OCI-LY1 (cell line): ENCODE measurements around the gene ZNF467.

Experiments
- CTCF ChIP-seq: fragments of 200-600 bp; sonication (generic), shearing (Covaris generic); IDR thresholded peaks from 2 replicates; pipeline ENCODE4 v1.5.1; 2017; ENCODE audit warnings: mild to moderate bottlenecking, antibody characterized with exemption, low read length, moderate library complexity, mixed read lengths
- EZH2 ChIP-seq: fragments of 200-600 bp; sonication (generic), shearing (Covaris generic); IDR thresholded peaks from 2 replicates; pipeline ENCODE4 v1.8.0; 2017; ENCODE audit warnings: borderline replicate concordance, mixed run types, mild to moderate bottlenecking, antibody characterized with exemption, low read length, moderate library complexity, mixed read lengths

DNA sequence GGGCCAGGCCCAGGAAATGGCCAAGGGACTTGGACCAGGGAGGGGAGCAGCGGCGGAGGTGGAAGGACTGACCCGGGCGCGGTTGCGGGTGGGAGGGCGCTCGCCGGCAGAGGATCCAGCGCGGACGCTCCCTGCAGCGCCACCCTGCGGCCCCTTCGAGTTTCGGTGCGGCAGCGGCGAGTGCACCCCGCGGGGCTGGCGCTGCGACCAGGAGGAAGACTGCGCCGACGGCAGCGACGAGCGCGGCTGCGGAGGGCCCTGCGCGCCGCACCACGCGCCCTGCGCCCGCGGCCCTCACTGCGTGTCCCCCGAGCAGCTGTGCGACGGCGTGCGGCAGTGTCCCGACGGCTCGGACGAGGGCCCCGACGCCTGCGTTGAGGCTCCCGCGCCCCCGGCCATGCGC is 16.8 kb upstream of the ZNF467 start:
- TF ChIP-seq CTCF, result no peak
- TF ChIP-seq EZH2, result no peak
